ENCODE measurements around the gene TPI1. TPM values are rescaled to one million over a fixed set of nuclear protein-coding genes. Genes with fewer than 3 reads are reported as not detected.

Gene TPI1
- total and polyA plus RNA-seq, 2 donors (not counting 3 experiments of a cell fraction or from before 2014, with no cell fraction given): 643 to 1,816 TPM

DNA sequence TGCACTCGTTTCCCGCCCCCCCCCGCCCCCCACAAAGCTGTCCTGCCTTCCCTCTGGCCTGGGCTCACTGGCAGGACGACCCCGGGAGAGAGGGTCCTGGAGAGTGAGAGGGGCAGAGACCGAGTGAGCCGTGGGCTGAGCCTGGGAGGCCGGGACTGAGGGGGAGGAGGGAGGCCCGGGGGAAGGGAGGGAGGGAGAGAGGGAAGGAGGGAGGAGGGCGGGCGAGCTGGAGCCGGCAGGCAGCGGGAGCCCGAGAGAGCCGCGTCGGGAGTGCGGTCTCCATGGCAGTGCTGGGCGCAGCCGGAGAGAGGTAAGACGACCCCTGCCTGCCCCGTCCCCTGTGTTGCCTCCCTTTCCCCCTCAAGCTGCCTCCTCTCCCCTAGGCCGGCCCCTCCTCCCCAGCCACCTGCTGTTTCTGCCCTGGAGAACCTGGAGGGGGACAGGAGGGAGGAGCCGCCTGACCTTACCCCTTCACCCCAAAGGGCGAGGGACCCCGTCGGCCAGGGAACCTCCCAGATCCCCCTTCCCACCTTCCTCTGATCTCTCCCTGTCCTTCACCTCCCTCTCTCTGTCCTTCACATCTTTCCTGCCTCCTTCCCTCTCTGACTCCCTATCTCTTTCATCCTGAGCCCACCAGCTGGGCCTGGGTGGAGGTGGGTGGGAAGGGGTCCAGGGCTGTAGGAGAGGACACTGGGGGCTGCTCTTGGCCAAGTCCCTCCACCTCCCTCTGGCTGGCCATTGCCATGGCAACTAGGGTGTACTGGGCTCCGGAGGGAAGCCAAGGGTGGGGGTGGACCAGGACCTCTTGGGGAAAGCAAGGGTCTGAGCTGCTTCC is 45.5 kb upstream of the TPI1 start, which contains the start of gene GPR162:
TSS of gene GPR162 (plus strand) at position 231 of the 835 bp plus-strand sequence. CDS start 2,078 bp downstream, outside the sequence.
- no peak for TF ChIP-seq FOS (IDR thresholded peaks at IDR 0.05; ENCODE audit: borderline replicate concordance, insufficient read depth, low read length)
- TF ChIP-seq POLR2A (IDR thresholded peaks at IDR 0.05; ENCODE audit: low read depth, low read length): no peak
- TF ChIP-seq JUN (IDR thresholded peaks at IDR 0.05; ENCODE audit: borderline replicate concordance, insufficient read depth, insufficient read length, low read depth): no peak
- Histone ChIP-seq H3K9me3 (replicated peaks; ENCODE audit: control insufficient read depth, insufficient read depth, low read length) (no peaks in the 10 kb centered on the region), H4K20me1 (replicated peaks; ENCODE audit: control insufficient read depth, extremely low read depth, insufficient read depth, low read length) (no peaks in the 10 kb centered on the region), H2AFZ (ENCODE audit: low read depth, low read length) (peak within 1 kb of the TSS; percentile 60), H3K27ac (ENCODE audit: insufficient read depth, low read depth, low read length) (no peak within 1 kb of the TSS), H3K9ac (replicated peaks; ENCODE audit: extremely low read depth, insufficient read depth, low read length) (no peak within 1 kb of the TSS), H3K9me1 (replicated peaks; ENCODE audit: control insufficient read depth, extremely low read depth, insufficient read depth, low read length) (no peaks in the 10 kb centered on the region), H3K79me2 (ENCODE audit: control insufficient read depth, insufficient read depth, low read length) (no peaks in the 10 kb centered on the region), H3K4me3 (replicated peaks in 1 of 3; ENCODE audit: insufficient read depth in 1 of 3, low read depth in 1 of 3, low read length in 3 of 3) (peak within 1 kb of the TSS in 1 of 3 experiments; percentile 55), H3K36me3 (ENCODE audit: control insufficient read depth in 2 of 2, extremely low read depth in 1 of 2, insufficient read depth in 2 of 2, low read length in 2 of 2) (no peaks in the 10 kb centered on the region), H3K4me1 (ENCODE audit: control insufficient read depth, extremely low read depth, insufficient read depth, low read length) (peaks cover 19% of the 10 kb centered on the region), H3K4me2 (ENCODE audit: insufficient read depth, low read length) (peak within 1 kb of the TSS; percentile 39), H3K27me3 (ENCODE audit: control insufficient read depth in 2 of 2, insufficient read depth in 2 of 2, low read length in 2 of 2) (peaks cover 3% of the 10 kb centered on the region in 2 experiments)
- intact Hi-C loops (cut with micrococcal nuclease) (no loop called here), dilution Hi-C loops (cut with MboI; ENCODE audit: extremely low pct_ligation_motif_present, low sequenced_read_pairs) (no loop called here)
- FAIRE-seq (no peak), DNase-seq (ENCODE audit: low read depth, low spot score) (no peak)
- CTCF ChIA-PET: interaction anchor here (0.7 to 12.0 kb wide), 8 partner anchors 9 to 203 kb away, joined by 3 to 148 read pairs (median 5); partner anchors contain the start of genes MLF2 and PTMS
- no TSS peak for BruUV-seq (replicated peaks)
- POLR2A ChIA-PET: interaction anchor here (0.6 to 1.7 kb wide), 5 partner anchors 55 to 177 kb away, joined by 3 to 15 read pairs (median 4); partner anchors contain the start of genes MLF2 and PTMS

GRCh38 chr12:6822426-6823135 is 44.8 kb upstream of the TPI1 start:
- H2AFZ ChIP-seq (ENCODE audit: low read depth, low read length): no peak overlapping the region
- no TSS peak for BruUV-seq (replicated peaks)
- no peak for TF ChIP-seq MYC (IDR thresholded peaks at IDR 0.05; ENCODE audit: low read depth, low read length)
- TF ChIP-seq CTCF (IDR thresholded peaks at IDR 0.05; ENCODE audit: extremely low read depth in 1 of 2, insufficient read depth in 1 of 2, low read depth in 1 of 2, low read length in 2 of 2): no peak
- TF ChIP-seq JUN (IDR thresholded peaks at IDR 0.05; ENCODE audit: borderline replicate concordance, insufficient read depth, insufficient read length, low read depth): no peak
- no peak for TF ChIP-seq POLR2AphosphoS5 (IDR thresholded peaks at IDR 0.05; ENCODE audit: insufficient read depth, low read depth, low read length)
- TF ChIP-seq FOS (IDR thresholded peaks at IDR 0.05; ENCODE audit: borderline replicate concordance, insufficient read depth, low read length): no peak
- TF ChIP-seq EZH2 (IDR thresholded peaks at IDR 0.05; ENCODE audit: borderline replicate concordance, low read depth, low read length, severe bottlenecking): no peak
- CTCF ChIA-PET: interaction anchor here (2.5 to 12.0 kb wide), 2 partner anchors 69 to 204 kb away, joined by 5 to 148 read pairs; partner anchors contain the start of gene MLF2
- H3K27ac ChIP-seq (ENCODE audit: insufficient read depth, low read depth, low read length): no peak overlapping the region
- DNase-seq (ENCODE audit: low read depth, low spot score): no peak
- no peak overlapping the region for H3K4me3 ChIP-seq (replicated peaks in 1 of 3; ENCODE audit: insufficient read depth in 1 of 3, low read depth in 1 of 3, low read length in 3 of 3)
- dilution Hi-C loops (cut with MboI; ENCODE audit: extremely low pct_ligation_motif_present, low sequenced_read_pairs): no loop called here
- no peaks in the 10 kb centered on the region for H3K9me1 ChIP-seq (replicated peaks; ENCODE audit: control insufficient read depth, extremely low read depth, insufficient read depth, low read length)
- peaks cover 23% of the 10 kb centered on the region for H3K4me1 ChIP-seq (ENCODE audit: control insufficient read depth, extremely low read depth, insufficient read depth, low read length)
- peaks cover 3% of the 10 kb centered on the region in 2 experiments for H3K27me3 ChIP-seq (ENCODE audit: control insufficient read depth in 2 of 2, insufficient read depth in 2 of 2, low read length in 2 of 2)
- no peak overlapping the region for H3K9ac ChIP-seq (replicated peaks; ENCODE audit: extremely low read depth, insufficient read depth, low read length)
- no peak for FAIRE-seq
- intact Hi-C loops (cut with micrococcal nuclease): no loop called here
- H3K9me3 ChIP-seq (replicated peaks; ENCODE audit: control insufficient read depth, insufficient read depth, low read length): no peaks in the 10 kb centered on the region
- no peaks in the 10 kb centered on the region for H3K36me3 ChIP-seq (ENCODE audit: control insufficient read depth in 2 of 2, extremely low read depth in 1 of 2, insufficient read depth in 2 of 2, low read length in 2 of 2)
- no peaks in the 10 kb centered on the region for H3K79me2 ChIP-seq (ENCODE audit: control insufficient read depth, insufficient read depth, low read length)
- H4K20me1 ChIP-seq (replicated peaks; ENCODE audit: control insufficient read depth, extremely low read depth, insufficient read depth, low read length): no peaks in the 10 kb centered on the region
- H3K4me2 ChIP-seq (ENCODE audit: insufficient read depth, low read length): peak overlapping the region; percentile 39
- POLR2A ChIA-PET: interaction anchor here (1.7 kb wide), 1 partner anchor 56 kb away, joined by 15 read pairs; the partner anchor contains the start of gene PTMS
